ENCODE results near the gene CEACAM19. TPM values are rescaled to one million over a fixed set of nuclear protein-coding genes. Genes with fewer than 3 reads are reported as not detected.
"Not testable (repeated sequence)": the region's sequence is repeated elsewhere in the genome, so short reads cannot be mapped to it uniquely, and the experiment has no call there.

The CEACAM19 gene, protein sequence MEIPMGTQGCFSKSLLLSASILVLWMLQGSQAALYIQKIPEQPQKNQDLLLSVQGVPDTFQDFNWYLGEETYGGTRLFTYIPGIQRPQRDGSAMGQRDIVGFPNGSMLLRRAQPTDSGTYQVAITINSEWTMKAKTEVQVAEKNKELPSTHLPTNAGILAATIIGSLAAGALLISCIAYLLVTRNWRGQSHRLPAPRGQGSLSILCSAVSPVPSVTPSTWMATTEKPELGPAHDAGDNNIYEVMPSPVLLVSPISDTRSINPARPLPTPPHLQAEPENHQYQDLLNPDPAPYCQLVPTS
- 8.0 TPM for total RNA-seq

DNA sequence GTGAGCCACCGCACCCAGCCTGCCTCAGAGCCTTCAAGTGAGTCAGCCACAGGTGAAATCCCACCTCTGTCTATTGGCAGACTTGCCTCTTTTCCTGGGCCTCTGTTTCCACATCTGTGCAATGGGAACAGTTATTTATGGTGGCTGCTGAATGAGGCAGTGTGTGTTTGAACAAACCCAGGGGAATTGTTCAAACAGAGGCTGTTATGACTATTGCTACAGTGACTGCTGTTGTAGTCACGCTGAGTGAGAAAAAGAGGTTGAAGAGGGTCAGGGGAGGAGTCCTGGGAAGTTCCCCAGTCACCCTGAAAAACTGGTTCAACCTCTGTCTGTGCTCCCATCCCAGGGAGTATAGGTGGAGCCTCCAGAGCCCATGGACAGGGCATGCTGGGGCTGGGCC is at the start of gene CEACAM19:
Gene CEACAM19, plus strand, starts transcription at position 83 of the 400 bp plus-strand sequence. CDS start 450 bp downstream, outside the sequence.
- ATAC-seq, result peak; percentile 96

DNA sequence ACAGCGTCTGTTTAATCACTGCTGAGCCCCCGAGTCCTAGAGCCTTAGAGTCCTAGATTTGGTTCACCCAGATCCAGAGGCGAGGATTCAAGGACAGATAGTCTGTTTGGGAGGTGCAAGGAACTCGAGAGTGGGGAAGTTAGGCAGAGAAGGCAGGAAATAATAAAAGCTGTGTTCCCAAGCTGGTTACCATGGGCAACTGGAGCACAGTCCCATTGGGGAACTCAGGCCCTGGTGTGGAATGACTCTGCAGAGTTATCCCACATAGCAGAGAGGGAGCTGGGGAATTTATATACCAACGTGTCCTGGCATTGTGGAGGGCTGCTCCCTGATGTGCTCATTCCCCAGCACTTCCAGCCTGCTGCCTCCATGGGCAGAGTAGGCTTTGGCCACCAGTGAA is 48.2 kb upstream of the CEACAM19 start:
- no peak for ATAC-seq

DNA sequence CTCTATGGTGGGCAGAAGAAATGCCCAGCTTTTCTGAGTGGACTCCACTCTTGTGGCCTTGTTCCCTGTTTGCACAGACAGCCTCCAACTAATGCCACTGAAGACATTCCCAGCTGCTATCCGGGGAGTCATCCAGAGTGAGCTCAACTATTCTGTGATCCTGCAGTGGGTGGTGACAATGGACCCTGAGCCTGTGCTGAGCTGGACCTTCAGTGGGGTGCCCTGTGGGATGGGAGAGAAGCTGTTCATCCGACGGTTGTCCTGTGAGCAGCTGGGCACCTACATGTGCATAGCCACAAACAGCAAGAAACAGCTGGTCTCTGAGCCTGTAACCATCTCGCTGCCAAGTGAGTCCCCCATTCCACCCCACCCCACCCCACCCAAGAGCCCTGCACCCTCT is 47.7 kb upstream of the CEACAM19 start:
- ATAC-seq, result no peak

DNA sequence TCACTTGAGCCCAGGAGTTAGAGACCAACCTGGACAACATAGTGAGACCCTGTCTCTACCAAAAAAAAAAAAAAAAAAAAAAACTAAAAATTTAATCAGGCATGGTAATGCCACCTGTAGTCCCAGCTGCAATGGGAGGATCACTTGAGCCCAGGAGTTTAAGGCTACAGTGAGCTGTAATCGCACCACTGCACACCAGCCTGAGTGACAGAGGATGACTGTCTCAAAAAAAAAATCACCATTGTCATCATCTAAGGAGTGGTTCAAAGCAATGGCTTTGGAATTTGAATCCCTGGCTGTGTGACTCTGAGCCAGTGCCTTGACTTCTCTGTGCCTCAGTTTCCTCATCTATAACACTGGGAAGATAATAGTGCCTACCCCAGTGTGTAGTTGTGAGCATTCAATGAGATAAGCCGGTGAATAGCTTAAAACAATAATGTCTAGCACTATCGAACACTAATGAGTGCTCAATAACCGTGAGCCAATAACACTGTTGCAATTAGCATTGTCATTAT is 46.4 kb upstream of the CEACAM19 start:
- ATAC-seq, result no peak

DNA sequence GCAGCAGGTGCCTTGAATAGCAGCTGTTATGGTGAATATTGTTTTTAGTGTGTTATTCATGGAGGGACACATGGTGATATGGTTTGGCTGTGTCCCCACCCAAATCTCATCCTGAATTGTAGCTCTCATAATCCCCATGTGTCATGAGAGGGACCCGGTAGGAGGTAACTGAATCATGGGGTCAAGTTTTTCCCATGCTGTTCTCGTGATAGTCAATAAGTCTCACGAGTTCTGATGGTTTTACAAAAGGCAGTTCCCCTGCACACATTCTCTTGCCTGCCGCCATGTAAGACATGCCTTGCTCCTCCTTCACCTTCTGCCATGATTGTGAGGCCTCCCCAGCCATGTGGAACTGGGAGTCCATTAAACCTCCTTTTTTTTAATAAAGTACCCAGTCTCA is 45.6 kb upstream of the CEACAM19 start:
- ATAC-seq, result not testable (repeated sequence)

DNA sequence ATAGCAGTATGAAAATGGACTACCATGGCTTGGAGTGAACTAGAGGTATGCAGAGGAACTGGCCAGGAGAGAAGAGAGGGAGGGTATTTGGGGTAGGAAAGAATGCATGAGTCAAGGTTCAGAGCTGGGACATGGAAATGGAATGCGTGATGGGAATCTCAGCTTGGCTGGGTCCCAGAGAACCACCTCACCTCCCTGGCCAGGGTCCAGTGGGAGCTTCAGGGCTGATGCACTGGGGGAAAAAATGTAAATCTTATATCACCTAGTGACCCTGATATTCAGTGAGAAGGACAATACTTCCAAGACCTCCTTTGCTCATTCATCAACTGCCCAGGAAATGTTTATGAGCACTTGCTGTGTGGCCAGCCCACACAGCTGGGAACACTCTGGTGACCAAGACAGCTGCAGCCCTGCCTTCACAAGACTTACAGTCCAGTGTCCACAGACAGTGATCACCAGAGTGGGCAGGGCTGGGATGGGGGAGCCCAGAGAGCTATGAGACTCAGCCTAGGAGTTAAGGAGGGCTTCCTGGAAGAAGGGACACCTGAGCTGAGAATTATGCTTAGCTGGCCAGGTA is 45.1 kb upstream of the CEACAM19 start:
- peak; percentile 31 for ATAC-seq

DNA sequence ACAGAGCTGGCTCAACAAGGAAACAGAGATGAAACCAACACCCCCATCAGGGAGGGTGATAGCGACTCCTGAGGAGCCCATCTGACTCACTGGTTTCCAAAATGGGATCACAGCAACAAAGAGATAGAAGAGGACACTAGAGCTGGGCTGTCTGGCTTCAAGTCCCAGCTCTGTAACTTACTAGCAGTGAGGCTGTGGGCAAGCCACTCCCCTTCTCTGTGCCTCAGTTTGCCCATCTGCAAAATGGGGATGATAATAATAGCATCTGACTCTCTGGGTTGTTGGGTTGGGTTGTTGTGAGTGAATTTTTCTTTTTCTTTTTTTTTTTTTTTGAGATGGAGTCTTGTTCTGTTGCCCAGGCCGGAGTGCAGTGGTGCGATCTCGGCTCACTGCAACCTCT is 43.7 kb upstream of the CEACAM19 start:
- no peak for ATAC-seq

DNA sequence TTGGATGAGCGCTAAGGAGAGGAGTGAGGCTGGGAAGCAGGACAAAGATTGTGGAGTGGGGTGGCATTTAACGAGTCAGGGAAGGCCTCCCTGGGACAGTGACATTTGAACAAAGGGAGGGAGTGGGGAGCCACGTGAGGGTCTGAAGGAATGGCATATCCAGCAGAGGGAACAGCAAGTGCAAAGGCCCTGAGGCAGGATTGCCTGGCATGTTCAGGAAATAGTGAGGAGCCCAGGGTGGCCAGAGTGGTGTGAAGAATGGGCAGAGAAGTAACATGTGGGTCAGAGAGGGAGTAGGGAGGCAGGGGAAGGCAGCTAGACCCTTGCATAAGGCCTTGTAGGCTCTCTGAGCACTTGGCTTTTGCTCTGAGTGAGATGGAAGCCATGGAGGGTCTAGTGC is 42.5 kb upstream of the CEACAM19 start:
- no peak for ATAC-seq

DNA sequence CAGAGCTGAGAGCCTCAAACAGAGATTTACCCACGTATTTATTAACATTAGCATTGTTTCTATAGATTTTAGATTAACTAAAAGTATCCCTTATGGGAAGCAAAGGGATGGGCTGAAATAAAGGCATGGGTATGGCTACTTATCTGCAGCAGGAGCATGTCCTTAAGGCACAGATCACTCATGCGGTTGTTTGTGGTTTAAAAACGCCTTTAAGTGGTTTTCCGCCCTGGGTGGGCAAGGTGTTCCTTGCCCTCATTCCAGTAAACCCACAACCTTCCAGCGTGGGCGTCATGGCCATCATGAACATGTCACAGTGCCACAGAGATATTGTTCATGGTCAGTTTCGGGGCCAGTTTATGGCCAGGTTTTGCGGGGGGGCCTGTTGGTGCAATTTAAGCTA is 39.7 kb upstream of the CEACAM19 start:
- ATAC-seq, result not testable (repeated sequence)

DNA sequence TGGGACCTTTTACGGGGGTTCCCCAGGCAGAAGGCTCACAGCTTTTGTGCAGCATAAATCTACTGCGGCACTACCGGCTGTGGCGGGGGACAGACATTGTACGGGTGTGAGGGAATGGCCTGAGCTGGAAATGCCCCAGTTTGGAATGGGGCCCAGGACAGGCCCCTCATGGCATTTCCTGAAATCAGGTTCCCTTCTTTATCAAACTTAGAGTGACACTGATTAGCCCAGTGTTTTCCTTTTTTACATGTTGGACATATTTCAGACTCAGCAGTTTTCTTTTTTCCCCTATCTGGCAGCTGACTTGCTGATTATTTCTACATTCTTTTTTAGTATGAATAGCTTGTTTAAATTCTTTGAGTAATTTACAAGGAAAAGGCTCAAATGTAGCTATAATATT is 37.2 kb upstream of the CEACAM19 start:
- ATAC-seq, result not testable (repeated sequence)

DNA sequence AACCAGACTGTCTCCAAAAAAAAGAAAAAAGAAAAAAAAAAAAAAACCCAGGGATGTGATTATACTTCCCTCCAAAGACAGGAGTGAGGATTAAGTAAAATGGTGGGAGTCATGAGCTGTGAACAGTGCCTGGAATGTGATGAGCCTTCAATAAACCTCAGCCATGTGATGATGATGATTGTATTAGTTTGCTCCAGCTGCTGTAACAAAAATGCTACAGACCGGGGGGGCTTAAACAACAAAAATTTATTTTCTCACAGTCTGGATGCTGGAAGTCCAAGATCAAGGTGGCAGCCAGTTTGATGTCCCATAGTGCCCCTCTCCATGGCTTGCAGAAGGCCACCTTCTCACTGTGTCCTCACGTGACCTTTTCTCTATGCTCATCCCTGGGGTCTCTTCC is 36.5 kb upstream of the CEACAM19 start:
- no peak for ATAC-seq

DNA sequence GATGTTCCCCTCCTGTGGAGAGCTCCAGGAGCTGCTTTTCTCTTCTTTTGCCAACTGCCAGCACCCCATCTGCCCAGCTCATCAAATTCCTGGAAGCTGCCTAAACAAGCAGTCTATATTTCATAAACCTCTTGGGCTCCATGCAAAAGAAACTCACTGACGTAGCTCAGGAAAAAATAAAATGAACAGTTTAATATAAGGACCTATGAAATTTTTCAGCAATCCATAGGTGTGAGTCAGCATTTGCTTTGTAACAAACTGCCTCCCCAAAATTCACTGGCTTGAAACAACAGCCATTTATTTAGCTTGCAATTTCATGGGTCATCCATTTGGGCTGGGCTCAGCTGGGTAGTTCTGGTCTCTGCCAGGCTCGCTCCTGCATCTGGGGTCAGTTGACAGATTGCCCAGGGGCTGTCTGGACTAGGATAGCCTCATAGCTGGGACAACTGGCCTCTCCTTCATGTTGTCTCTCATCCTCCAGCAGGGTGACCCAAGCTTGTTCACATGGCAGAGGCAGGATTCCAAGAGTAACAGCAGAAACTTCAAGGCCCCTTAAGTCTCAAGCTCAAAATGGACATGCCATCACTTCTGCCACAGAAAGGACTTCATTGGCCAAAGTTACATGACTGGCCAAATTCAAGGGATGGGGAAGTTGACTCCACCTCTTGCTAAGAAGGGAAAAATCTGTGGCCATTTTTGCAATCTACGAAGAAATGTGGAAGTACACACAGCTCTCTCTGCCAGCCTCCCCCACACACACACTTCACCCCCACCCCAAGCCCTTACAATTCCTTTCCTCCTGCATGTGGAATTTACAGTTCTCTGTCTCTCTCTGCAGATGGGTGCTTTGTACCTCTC is 35.5 kb upstream of the CEACAM19 start:
- ATAC-seq, result no peak

DNA sequence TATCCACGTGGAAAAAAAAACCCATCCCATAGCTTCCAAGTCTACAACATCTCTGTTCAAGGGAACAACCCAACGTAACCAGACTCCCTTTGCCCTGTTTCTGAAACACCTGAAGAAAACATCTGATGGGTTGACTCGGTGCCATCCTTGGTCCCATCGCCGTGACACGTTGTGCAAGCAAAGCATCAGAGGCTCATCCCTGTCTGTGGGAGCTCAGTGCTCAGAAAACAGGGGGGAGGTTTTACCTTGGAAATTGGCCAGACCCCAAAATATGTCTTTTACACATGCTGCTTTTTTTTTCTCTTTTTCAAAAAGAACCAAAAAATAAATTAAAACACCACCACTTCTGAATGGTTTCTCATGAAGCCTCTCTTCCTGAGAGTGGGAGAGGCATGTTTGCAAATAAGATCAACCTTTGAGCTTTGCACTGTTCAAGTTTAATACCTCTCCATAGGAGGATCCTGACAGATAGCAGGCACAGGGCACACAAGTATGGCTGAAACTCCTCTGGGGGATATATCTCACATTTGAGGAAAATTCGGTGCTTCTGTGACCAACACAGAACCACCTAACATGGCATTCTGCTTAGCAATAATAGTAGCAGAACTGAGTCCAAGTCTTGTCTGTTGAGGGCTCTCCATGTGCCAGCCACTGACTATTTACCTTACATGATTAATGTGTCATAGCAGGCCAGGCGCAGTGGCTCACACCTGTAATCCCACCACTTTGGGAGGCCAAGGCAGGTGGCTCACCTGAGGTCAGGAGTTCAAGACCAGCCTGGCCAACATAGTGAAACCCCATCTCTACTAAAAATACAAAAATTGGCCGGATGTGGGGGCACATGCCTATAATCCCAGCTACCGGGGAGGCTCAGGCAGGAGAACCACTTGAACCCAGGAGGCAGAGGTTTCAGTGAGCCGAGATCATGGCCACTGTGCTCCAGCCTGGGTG is 34.6 kb upstream of the CEACAM19 start:
- no peak for ATAC-seq

DNA sequence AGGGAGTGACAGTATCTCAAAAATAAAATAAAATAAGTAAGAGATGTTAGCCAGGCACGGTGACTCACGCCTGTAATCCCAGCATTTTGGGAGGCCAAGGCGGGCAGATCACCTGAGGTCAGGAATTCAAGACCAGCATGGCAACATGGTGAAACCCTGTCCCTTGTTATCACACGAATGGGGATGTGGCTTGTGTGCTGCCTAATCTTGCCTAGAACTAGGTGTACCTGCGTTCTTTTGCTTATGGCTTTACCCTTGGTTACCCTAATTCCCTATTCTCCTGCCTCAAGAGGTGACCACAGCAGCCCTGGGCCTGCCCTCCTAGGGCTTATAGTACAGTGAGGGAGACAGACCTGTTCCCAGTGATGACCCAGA is 33.9 kb upstream of the CEACAM19 start:
- peak; percentile 42 for ATAC-seq

DNA sequence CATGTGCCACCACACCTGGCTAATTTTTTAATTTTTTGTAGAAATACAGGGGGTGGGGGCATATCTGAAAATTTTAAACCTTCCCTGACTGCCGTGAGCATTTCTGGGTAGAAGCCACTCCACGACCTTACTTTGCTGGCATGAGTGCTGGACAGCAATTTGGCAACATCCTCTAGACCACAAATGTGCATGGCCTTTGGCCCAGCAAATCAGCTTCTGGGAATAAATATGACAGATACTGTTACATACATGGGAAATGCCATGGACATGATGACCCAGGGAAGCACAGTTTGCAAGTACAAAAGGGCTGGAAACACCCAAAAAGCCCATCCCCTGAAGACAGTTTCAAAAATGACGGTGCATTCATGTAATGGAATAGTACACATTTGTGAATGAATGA is 30.8 kb upstream of the CEACAM19 start:
- ATAC-seq, result no peak

DNA sequence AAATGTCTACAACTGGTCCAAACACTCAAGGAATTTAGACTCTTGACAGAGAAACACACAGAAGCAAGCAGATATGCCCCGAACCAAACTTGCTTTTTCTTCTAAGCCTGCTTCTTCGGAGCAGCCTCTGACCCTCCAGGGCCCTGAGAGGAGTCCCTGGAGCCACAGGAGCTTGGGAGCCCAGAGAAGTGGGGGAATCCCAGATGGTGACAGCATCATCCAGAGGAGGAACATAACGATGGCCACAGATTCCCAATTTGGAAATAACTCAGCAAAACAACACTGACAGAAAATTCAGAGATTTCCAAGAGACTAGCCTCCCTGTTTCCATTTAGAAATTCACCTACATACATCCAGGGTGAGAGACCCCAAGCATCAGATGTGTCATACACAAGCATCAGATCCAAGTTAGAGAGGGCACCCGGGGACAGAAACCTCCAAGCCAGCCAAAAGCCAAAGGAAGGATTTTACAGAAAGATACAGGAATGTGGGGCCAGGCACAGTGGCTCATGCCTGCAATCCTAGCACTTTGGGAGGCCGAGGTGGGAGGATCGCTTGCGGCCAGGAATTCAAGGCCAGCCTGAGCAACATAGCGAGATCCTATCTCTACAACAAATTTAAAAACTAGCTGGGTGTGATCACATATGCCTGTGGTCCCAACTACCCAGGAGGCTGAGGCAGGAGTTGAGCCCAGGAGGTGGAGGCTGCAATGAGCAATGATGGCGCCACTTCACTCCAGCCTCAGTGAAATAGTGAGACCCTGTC is 29.6 kb upstream of the CEACAM19 start:
- ATAC-seq, result no peak

DNA sequence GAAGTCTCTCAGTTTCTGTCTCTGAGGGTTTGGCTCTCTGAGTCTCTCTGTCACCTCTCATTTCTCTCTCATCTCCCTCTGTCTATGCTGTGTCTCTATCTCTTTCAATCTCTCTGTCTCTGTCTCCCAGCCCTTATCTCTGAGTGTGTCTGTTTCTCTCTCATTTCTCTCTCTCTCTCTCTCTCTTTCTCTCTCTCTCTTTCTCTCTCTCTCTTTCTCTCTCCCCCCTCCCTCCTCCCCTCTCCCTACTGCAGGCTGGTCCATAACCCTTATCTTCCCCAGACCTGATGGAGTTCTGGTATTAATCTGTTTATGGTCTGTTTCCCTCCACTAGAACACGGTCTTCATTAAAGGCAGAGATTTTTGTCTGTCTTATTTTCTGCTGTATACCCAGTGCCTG is 28.9 kb upstream of the CEACAM19 start:
- ATAC-seq, result no peak

DNA sequence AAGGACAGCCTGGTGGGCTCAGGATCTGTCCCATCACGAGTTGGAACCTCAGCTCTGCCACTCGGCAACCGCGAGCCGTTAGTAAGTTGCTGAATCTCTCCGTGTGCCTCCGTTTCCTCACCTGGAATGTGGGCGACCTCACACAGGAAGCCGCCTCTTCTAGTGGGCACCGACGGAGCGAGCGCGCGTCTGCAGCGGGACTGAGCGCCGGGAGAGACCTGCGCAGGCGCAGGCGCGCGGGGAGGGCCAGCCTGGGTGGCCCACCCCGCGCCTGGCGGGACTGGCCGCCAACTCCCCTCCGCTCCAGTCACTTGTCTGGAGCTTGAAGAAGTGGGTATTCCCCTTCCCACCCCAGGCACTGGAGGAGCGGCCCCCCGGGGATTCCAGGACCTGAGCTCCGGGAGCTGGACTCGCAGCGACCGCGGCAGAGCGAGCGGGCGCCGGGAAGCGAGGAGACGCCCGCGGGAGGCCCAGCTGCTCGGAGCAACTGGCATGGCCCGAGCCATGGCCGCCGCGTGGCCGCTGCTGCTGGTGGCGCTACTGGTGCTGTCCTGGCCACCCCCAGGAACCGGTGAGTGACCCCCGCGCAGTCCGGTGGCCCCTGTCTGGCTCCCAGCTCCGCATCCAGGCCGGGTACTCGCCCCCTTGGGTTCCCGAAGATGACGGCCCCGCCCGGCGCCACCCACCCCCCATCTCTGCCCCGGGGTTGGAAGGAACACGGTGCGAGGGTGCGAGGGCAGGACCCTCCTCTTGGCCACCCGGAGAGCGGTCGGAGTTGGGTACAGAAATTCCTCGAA is 27.5 kb upstream of the CEACAM19 start, which contains the start of gene PVR:
Gene PVR, plus strand, starts transcription at position 306 of the 797 bp plus-strand sequence. Its CDS starts 187 bp downstream, at position 493.
- ATAC-seq, result peak; percentile 74

DNA sequence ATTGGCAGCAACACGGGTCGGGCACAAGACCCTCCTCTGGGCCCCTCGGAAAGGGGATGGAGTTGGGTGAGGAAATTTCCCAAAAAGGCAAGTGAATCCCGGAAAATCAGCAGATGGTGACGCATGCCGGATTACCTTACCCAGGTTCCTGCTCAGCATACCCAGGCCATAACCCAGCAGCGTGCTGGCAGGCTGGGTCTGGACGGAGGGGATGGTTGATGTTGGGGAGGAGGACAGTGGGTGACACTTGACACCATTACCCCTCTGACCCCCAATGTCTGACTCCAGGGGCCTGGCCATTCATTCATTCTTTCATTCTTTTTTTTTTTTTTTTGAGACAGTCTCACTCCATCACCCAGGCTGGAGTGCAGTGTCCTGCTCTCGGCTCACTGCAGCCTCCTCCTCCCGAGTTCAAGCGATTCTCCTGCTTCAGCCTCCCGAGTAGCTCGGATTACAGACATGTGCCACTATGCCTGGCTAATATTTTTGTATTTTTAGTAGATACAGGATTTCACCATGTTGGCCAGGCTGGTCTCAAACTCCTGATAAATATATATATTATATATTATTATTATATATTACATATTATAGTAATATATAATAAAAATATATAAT is 26.8 kb upstream of the CEACAM19 start:
- peak; percentile 51 for ATAC-seq

All from esophagus mucosa (tissue), 1 donor.